Measurements from ENCODE around the gene LPO.
A peak's percentile ranks its signal among the peaks of the same experiment; 100 is the strongest.

The LPO gene

DNA sequence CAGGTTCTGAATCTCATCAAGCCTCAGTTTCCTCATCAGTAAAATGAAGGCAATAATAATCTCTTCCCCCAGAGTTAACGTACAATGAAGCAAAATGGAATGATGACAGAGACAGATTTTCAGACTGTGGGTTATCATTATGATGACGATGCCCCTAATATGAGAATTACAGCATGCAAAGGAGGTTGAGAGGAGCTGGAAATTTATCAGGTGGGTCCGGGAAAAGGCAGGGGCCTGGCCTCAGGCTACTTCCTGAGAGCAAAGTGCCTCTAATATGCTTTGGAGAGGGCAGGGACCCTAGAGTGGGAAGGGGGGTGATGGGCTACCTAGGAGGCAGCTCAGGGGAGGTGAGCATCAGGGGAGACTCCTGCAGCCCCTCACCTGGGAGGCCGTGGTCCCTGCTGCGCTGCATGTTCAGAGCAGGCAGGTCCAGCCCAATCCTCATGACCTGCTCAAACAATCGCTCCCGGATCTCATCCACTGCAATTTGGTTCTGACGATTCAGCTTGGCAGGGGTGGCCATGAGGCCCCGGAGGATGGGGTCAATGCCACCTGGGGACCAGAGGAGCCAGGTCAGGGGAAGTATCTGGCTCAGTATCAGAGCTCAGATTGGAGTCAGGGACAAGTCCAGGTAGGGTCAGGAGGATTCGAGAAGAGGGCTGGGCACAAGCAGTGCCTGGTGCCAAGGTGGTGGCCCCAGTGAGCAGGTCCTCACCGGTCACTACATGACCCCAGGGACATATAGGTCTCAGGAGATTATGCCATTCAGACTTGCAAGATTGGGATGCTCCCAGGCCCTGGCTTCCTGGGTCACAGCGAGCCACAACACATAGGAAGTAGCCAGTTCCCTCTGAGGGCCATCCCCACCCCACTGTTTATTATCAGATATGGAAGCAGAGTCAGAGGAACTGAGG, 34.2 kb downstream of the LPO start:
- no peak for DNase-seq (ENCODE audit: low spot score)
- no peak for TF ChIP-seq CTCF (IDR thresholded peaks at IDR 0.05; ENCODE audit: extremely low read depth, missing control alignments)

- DNase-seq (ENCODE audit: low spot score): no peak
- TF ChIP-seq CTCF (IDR thresholded peaks at IDR 0.05; ENCODE audit: extremely low read depth, missing control alignments): no peak
Measured at GRCh38 chr17:58273453-58274104, 35.2 kb downstream of the LPO start.

- no peak for DNase-seq (ENCODE audit: low spot score)
- TF ChIP-seq CTCF (IDR thresholded peaks at IDR 0.05; ENCODE audit: extremely low read depth, missing control alignments): no peak
Measured at GRCh38 chr17:58275417-58275816, 37.0 kb downstream of the LPO start.

DNA sequence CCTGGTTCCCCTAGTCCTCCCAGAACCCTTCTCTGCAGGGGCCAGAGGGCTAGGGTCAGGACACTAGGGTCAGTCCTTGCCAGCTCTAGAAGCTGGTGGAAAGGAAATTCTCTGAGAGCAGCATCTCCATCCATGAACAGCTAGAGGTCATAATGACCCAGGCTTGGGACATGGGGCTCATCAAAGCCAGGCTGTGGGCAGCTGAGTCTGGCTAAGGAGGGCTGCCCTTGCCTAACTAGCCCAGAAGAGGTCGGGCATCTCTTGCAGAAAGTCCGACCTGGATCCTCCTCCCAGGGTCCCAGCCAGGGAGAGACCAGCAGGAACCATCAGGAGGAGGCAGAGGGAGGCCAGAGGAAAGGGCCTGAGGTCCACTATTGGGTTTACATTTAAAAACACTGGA, 38.0 kb downstream of the LPO start:
- TF ChIP-seq CTCF (IDR thresholded peaks at IDR 0.05; ENCODE audit: extremely low read depth, missing control alignments): no peak
- no peak for DNase-seq (ENCODE audit: low spot score)

GRCh38 chr17:58277107-58277801, 38.9 kb downstream of the LPO start:
- peak; percentile 35 for TF ChIP-seq CTCF (IDR thresholded peaks at IDR 0.05; ENCODE audit: extremely low read depth, missing control alignments)
- DNase-seq (ENCODE audit: low spot score): no peak

DNA sequence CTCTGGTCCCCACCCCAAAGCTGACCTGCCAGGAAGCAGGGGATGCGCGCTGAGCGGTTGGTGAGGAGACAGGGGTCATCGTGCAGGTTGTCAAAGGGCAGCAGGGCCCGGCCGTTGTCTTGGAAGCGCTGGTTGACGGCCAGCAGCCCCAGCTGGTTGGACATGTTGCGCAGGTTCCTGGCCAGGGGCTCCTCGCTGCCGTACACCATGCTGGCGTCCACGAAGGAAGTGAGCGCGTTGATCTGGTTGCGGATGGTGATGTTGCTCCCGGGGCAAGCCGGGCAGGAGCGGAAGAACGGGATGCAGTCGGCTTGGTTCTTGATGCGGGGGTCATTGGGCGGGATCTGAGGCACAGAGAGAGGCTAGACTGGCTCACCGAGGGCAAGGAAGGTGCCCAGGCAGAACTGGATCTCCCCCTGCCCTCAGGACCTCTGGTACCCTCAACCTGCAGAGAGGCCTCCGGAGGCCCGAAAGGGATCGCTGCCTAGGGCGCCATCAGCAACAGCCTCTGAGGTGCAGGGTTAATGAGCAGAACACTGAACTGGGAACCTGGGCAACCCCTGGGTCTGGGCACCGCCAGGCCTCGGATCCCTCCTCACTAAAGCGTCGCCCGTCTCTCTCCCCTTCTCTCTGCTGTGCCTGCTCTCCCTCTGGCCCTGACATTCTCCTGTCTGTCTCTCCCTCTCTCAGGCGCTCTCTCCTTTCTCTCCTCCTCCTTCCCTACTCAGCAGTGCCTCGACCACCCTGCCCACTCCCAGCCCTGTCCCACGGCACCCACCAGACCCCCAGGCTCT, 39.6 kb downstream of the LPO start:
- no peak for DNase-seq (ENCODE audit: low spot score)
- no peak for TF ChIP-seq CTCF (IDR thresholded peaks at IDR 0.05; ENCODE audit: extremely low read depth, missing control alignments)
